K562 (cell line): ENCODE measurements around the gene EPHX1. TPM values are rescaled to one million over a fixed set of nuclear protein-coding genes. Genes with fewer than 3 reads are reported as not detected.

Source experiments
- ATAC-seq: fragments of 200-7000 bp; cut with Tn5 transposase; 3 replicates; pipeline ENCODE4 v1.9.1; 2020; ENCODE audit warnings: moderate library complexity
- BruUV-seq: library from RNA; stranded (reverse); fragments of 400-500 nt; replicated peaks from 2 replicates; lab custom pipeline; 2021; lab: Mats Ljungman, UMichigan
- CTCF ChIA-PET: fragments of 300-600 bp; formaldehyde crosslinking; extraction: SDS; loops from one replicate; lab custom pipeline; 2021; ENCODE audit warnings: low intra/inter-chr PET ratio; lab: Yijun Ruan, JAX
- POLR2A ChIA-PET: fragments of 300-600, 350-650 bp; sonication (Branson Sonifier 250); formaldehyde crosslinking; extraction: SDS; loops from one replicate; lab custom pipeline; 2021; ENCODE audit warnings: antibody characterized with exemption, inconsistent platforms; lab: Yijun Ruan, JAX
- DNase-seq, 4 experiments: peaks; one replicate each; pipeline versions ENCODE4 v3.0.0 to v3.0.0-alpha.2; 2011 to 2018; ENCODE audit warnings: low spot score in 3 of 4, mixed read lengths in 3 of 4; ENCODE audit errors: extremely low read depth in 1 of 4
- FAIRE-seq: peaks from 2 replicates; lab custom pipeline; 2011; peaks lifted over from hg19 to GRCh38; lab: Jason Lieb, UNC
- H2AFZ ChIP-seq: 2 replicates; pipeline ENCODE4 v1.6.0; 2011; ENCODE audit warnings: low read depth, low read length, control low read depth, inconsistent platforms
- H3K27ac ChIP-seq: fragments of 200-600 bp; 3 replicates; pipeline ENCODE4 v1.8.0; 2011; ENCODE audit warnings: low read depth, mild to moderate bottlenecking, control low read depth, inconsistent platforms, low read length, moderate library complexity, mixed read lengths; ENCODE audit errors: extremely low read depth
- H3K27me3 ChIP-seq, 2 experiments: fragments of 300-600 bp in 1 of 2; 2 replicates in 1 of 2; 3 replicates in 1 of 2; pipeline versions ENCODE4 v1.6.0 to v1.8.0; 2011; ENCODE audit warnings: inconsistent platforms in 2 of 2, low read length in 2 of 2, mild to moderate bottlenecking in 1 of 2, mixed read lengths in 1 of 2, moderate library complexity in 1 of 2; ENCODE audit not compliant: control insufficient read depth in 2 of 2, insufficient read depth in 2 of 2
- H3K36me3 ChIP-seq: fragments of 300-600 bp; 3 replicates; pipeline ENCODE4 v1.8.0; 2011; ENCODE audit warnings: mild to moderate bottlenecking, low read length, inconsistent platforms; ENCODE audit not compliant: control insufficient read depth, insufficient read depth
- H3K4me1 ChIP-seq, 2 experiments: fragments of 200-600 bp in 1 of 2; replicated peaks in 1 of 2; 2 replicates in 1 of 2; 3 replicates in 1 of 2; pipeline versions ENCODE4 v1.5.1 to v1.8.0; 2011; ENCODE audit warnings: inconsistent platforms in 2 of 2, low read length in 2 of 2, mild to moderate bottlenecking in 1 of 2, mixed read lengths in 1 of 2, moderate library complexity in 1 of 2; ENCODE audit not compliant: control insufficient read depth in 2 of 2, insufficient read depth in 2 of 2
- H3K4me2 ChIP-seq: 2 replicates; pipeline ENCODE4 v1.6.1; 2011; ENCODE audit warnings: low read length, control low read depth, inconsistent platforms, mixed read lengths; ENCODE audit not compliant: insufficient read depth
- H3K4me3 ChIP-seq: fragments of 200-600 bp; sonication (generic), shearing (Covaris generic); 2 replicates; pipeline ENCODE4 v1.5.1; 2016; ENCODE audit warnings: control low read depth, inconsistent platforms
- H3K79me2 ChIP-seq: fragments of 200-600 bp; 3 replicates; pipeline ENCODE4 v1.8.0; 2011; ENCODE audit warnings: low read length, inconsistent platforms; ENCODE audit not compliant: control insufficient read depth, insufficient read depth
- H3K9ac ChIP-seq, 2 experiments: 2 replicates each; pipeline versions ENCODE4 v1.6.0 to v1.6.1; 2011; ENCODE audit warnings: low read depth in 2 of 2, low read length in 2 of 2, control low read depth in 1 of 2, inconsistent platforms in 1 of 2, mild to moderate bottlenecking in 1 of 2, mixed read lengths in 1 of 2; ENCODE audit not compliant: insufficient read depth in 1 of 2
- H3K9me1 ChIP-seq: one replicate; pipeline ENCODE4 v1.6.0; 2011; ENCODE audit warnings: inconsistent platforms, mild to moderate bottlenecking, low read length, moderate library complexity; ENCODE audit not compliant: control insufficient read depth, insufficient read depth
- H3K9me3 ChIP-seq: replicated peaks from 2 replicates; pipeline ENCODE4 v1.5.1; 2011; ENCODE audit warnings: low read depth, low read length, inconsistent platforms; ENCODE audit not compliant: control insufficient read depth, insufficient read depth
- H4K20me1 ChIP-seq: replicated peaks from 2 replicates; pipeline ENCODE4 v1.6.1; 2011; ENCODE audit warnings: low read length, inconsistent platforms, mixed read lengths; ENCODE audit not compliant: control insufficient read depth, insufficient read depth
- ESRRB ChIP-seq: fragments of 250-450 bp; sonication (Bioruptor Pico); IDR thresholded peaks from 2 replicates; pipeline ENCODE4 v1.5.0; 2020; ENCODE audit warnings: mild to moderate bottlenecking, moderate library complexity, borderline replicate concordance
- XRCC5 ChIP-seq: fragments of 200-400 bp; formaldehyde crosslinking; IDR thresholded peaks from 2 replicates; pipeline ENCODE4 v1.6.1; 2017; ENCODE audit warnings: low read depth, mild to moderate bottlenecking, low read length
- WGBS: fragments of 100-300 bp; shearing (Covaris generic); methylation state at CpG from one replicate; pipeline ENCODE4 v1.1.6; 2016; ENCODE audit warnings: low coverage, mixed read lengths; ENCODE audit not compliant: insufficient coverage; ENCODE audit errors: missing lambda C conversion rate; 5-methylcytosine and 5-hydroxymethylcytosine counted together
- in situ Hi-C: fragments of 300-500 bp; cut with MboI; formaldehyde crosslinking; loops from 4 replicates; pipeline ENCODE4 v1.15.0; 2018; ENCODE audit warnings: inconsistent platforms, mixed read lengths
- intact Hi-C: fragments of 100-400 bp; cut with micrococcal nuclease; formaldehyde crosslinking; loops from 2 replicates; pipeline ENCODE4 v1.14.2; 2022
- polyA plus RNA-seq, 8 experiments: library from polyadenylated mRNA; depleted of rRNA in 4 of 8; stranded (reverse) in 5 of 8; unstranded in 3 of 8; fragments of >200 nt; fragmentation: Nextera tagmentation in 2 of 8; fragmentation: Illumina TruSeq in 1 of 8; extraction: Ambion mirVana in 2 of 8; extraction: Trizol in 1 of 8; gene quantifications; 2 replicates each; pipeline versions ENCODE4 v1.2.1 to v1.2.3, GENCODE V29; 2011 to 2014; ENCODE audit warnings: inconsistent platforms in 1 of 8, missing spikeins in 1 of 8
- total RNA-seq, 7 experiments: library from RNA; depleted of rRNA in 6 of 7; stranded (reverse); fragments of >200 nt in 6 of 7; fragmentation: Illumina TruSeq in 2 of 7; extraction: Trizol in 2 of 7; gene quantifications; 2 replicates each; pipeline versions ENCODE4 v1.2.1 to v1.2.3, GENCODE V29; 2011 to 2021; ENCODE audit warnings: low replicate concordance in 1 of 7
- TF ChIP-seq, protein P1 (sequence below), 2 experiments: IDR thresholded peaks in 1 of 2; conservative IDR thresholded peaks in 1 of 2; 2 replicates each; pipeline ENCODE4 v1.6.1; 2016; ENCODE audit warnings: low read depth in 2 of 2, mild to moderate bottlenecking in 1 of 2, missing compliant biosample characterization in 1 of 2, missing genetic modification characterization in 1 of 2, moderate library complexity in 1 of 2
- TF ChIP-seq, protein P2 (sequence below): fragments of 450-650 bp; IDR thresholded peaks from 2 replicates; pipeline ENCODE4 v1.6.1; 2016
- TF ChIP-seq, protein P3 (sequence below), 2 experiments: fragments of 450-650 bp; IDR thresholded peaks; 2 replicates each; pipeline ENCODE4 v1.6.1; 2018; ENCODE audit warnings: mild to moderate bottlenecking in 2 of 2, low read depth in 1 of 2; ENCODE audit not compliant: partially characterized antibody in 2 of 2

Gene EPHX1
- total and polyA plus RNA-seq, 9 of the 15 experiments (the other 6 are each of a cell fraction or from before 2014, with no cell fraction given) = 0.21 to 27.0 (median 6.7) TPM

DNA sequence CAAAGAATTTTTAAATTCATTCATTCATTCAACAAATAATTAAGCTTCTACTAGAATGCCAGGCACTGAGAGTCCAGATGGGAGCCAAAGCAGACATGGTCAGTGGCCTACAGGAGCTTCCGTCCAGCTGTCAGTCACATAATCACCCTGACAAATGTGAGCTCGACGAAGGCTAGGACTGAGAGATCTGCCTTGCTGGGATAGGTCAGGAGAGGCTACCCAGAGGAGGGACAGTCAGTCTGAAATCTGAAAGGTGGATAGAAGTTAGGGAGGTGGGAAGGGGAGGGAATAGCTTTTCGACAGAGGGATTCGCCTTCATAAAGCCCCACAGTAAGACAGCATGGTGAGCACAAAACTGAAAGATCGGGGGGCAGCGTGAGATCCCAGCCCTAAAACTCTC is 8.3 kb downstream of the EPHX1 start:
- BruUV-seq = no TSS peak
- Histone ChIP-seq H3K9me3 (no peaks in the 10 kb centered on the region), H4K20me1 (no peaks in the 10 kb centered on the region; the same call in 1 of the 2 replicates), H3K4me3 (no peak overlapping the region)
- TF ChIP-seq, protein P1, sequence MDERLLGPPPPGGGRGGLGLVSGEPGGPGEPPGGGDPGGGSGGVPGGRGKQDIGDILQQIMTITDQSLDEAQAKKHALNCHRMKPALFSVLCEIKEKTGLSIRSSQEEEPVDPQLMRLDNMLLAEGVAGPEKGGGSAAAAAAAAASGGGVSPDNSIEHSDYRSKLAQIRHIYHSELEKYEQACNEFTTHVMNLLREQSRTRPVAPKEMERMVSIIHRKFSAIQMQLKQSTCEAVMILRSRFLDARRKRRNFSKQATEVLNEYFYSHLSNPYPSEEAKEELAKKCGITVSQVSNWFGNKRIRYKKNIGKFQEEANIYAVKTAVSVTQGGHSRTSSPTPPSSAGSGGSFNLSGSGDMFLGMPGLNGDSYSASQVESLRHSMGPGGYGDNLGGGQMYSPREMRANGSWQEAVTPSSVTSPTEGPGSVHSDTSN (CRISPR knock-in tag; IDR thresholded peaks at IDR 0.05; ENCODE audit: low read depth) = no peak
- TF ChIP-seq, protein P1 (tag; conservative IDR thresholded peaks at IDR 0.05; ENCODE audit: low read depth) = 0 out of 2 replicates have a peak, but pooled peaks have one; percentile 24
- TF ChIP-seq, protein P2, sequence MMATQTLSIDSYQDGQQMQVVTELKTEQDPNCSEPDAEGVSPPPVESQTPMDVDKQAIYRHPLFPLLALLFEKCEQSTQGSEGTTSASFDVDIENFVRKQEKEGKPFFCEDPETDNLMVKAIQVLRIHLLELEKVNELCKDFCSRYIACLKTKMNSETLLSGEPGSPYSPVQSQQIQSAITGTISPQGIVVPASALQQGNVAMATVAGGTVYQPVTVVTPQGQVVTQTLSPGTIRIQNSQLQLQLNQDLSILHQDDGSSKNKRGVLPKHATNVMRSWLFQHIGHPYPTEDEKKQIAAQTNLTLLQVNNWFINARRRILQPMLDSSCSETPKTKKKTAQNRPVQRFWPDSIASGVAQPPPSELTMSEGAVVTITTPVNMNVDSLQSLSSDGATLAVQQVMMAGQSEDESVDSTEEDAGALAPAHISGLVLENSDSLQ = peak; percentile 85
- TF ChIP-seq, protein P3, sequence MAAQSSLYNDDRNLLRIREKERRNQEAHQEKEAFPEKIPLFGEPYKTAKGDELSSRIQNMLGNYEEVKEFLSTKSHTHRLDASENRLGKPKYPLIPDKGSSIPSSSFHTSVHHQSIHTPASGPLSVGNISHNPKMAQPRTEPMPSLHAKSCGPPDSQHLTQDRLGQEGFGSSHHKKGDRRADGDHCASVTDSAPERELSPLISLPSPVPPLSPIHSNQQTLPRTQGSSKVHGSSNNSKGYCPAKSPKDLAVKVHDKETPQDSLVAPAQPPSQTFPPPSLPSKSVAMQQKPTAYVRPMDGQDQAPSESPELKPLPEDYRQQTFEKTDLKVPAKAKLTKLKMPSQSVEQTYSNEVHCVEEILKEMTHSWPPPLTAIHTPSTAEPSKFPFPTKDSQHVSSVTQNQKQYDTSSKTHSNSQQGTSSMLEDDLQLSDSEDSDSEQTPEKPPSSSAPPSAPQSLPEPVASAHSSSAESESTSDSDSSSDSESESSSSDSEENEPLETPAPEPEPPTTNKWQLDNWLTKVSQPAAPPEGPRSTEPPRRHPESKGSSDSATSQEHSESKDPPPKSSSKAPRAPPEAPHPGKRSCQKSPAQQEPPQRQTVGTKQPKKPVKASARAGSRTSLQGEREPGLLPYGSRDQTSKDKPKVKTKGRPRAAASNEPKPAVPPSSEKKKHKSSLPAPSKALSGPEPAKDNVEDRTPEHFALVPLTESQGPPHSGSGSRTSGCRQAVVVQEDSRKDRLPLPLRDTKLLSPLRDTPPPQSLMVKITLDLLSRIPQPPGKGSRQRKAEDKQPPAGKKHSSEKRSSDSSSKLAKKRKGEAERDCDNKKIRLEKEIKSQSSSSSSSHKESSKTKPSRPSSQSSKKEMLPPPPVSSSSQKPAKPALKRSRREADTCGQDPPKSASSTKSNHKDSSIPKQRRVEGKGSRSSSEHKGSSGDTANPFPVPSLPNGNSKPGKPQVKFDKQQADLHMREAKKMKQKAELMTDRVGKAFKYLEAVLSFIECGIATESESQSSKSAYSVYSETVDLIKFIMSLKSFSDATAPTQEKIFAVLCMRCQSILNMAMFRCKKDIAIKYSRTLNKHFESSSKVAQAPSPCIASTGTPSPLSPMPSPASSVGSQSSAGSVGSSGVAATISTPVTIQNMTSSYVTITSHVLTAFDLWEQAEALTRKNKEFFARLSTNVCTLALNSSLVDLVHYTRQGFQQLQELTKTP (IDR thresholded peaks at IDR 0.05; ENCODE audit: low read depth in 1 of 2, partially characterized antibody in 2 of 2) = no peak
- TF ChIP-seq ESRRB (CRISPR knock-in tag) (no peak), XRCC5 (0 out of 2 replicates have a peak, but pooled peaks have one; percentile 29)
- TF ChIP-seq, all 486 proteins: peak for 3
- H3K4me2 ChIP-seq = no peak overlapping the region
- H3K36me3 ChIP-seq = no peaks in the 10 kb centered on the region
- CTCF ChIA-PET = no interaction called here
- H3K27ac ChIP-seq = no peak overlapping the region
- no peak for ATAC-seq
- POLR2A ChIA-PET = interaction anchor here (0.7 to 1.1 kb wide), 6 partner anchors 10 to 327 kb away, joined by 3 to 4 read pairs (median 3); no protein-coding TSS in a partner anchor
- intact Hi-C loops = no loop called here
- peaks cover 24 to 25% of the 10 kb centered on the region in 2 experiments for H3K4me1 ChIP-seq
- DNase-seq = no peak
- H2AFZ ChIP-seq = peak overlapping the region; percentile 65; the same call in 1 of the 2 replicates
- H3K27me3 ChIP-seq = no peaks in the 10 kb centered on the region
- H3K9me1 ChIP-seq = no peaks in the 10 kb centered on the region
- in situ Hi-C loops = no loop called here
- peak overlapping the region in 1 of 2 experiments; percentile 31; a peak in 1 of 4 replicates for H3K9ac ChIP-seq
- H3K79me2 ChIP-seq = no peaks in the 10 kb centered on the region
- 69% methylated on average over 7 of the region's 7 CpGs for WGBS
- no peak for FAIRE-seq
